GM18505 (cell line): ENCODE measurements around the gene MAPT.

Experiments
- ATAC-seq: cut with Tn5 transposase; IDR thresholded peaks from one replicate; pipeline ENCODE4 v1.9.1; 2021; ENCODE audit not compliant: unreplicated experiment
- POLR2A ChIP-seq: IDR thresholded peaks from 4 replicates; pipeline ENCODE4 v1.6.1; 2011; ENCODE audit warnings: borderline replicate concordance; ENCODE audit not compliant: insufficient read depth, insufficient read length; ENCODE audit errors: extremely low read depth

The MAPT gene

GRCh38 chr17:45987706-45988105 lies 93.4 kb downstream of the MAPT start:
- TF ChIP-seq POLR2A = no peak
- no peak for ATAC-seq

- ATAC-seq = no peak
- no peak for TF ChIP-seq POLR2A
These were observed 95.4 kb downstream of the MAPT start for GRCh38 chr17:45989759-45990158.

- no peak for TF ChIP-seq POLR2A
- ATAC-seq = no peak
These were observed 96.5 kb downstream of the MAPT start for GRCh38 chr17:45990886-45991285.

GRCh38 chr17:45991341-45991740 lies 97.0 kb downstream of the MAPT start:
- no peak for ATAC-seq
- no peak for TF ChIP-seq POLR2A

- ATAC-seq = no peak
These were observed 97.8 kb downstream of the MAPT start for GRCh38 chr17:45992175-45992574.

GRCh38 chr17:45992904-45993303 lies 98.5 kb downstream of the MAPT start:
- no peak for TF ChIP-seq POLR2A
- no peak for ATAC-seq

More at GRCh38 chr17:45992175-45992574, 97.8 kb downstream of the MAPT start:
- no peak for TF ChIP-seq POLR2A

- no peak for TF ChIP-seq POLR2A
- ATAC-seq = no peak
These were observed 99.7 kb downstream of the MAPT start for GRCh38 chr17:45993962-45994627.

GRCh38 chr17:45994987-45995386 lies 100.6 kb downstream of the MAPT start:
- ATAC-seq = no peak
- TF ChIP-seq POLR2A = no peak

- TF ChIP-seq POLR2A = no peak
- ATAC-seq = no peak
These were observed 101.4 kb downstream of the MAPT start for GRCh38 chr17:45995627-45996270.

- TF ChIP-seq POLR2A = no peak
- ATAC-seq = no peak
These were observed 102.1 kb downstream of the MAPT start for GRCh38 chr17:45996282-45996937.

- TF ChIP-seq POLR2A = no peak
- no peak for ATAC-seq
These were observed 102.8 kb downstream of the MAPT start for GRCh38 chr17:45997166-45997565.

GRCh38 chr17:45997624-45998023 lies 103.3 kb downstream of the MAPT start:
- TF ChIP-seq POLR2A = no peak
- ATAC-seq = no peak

GRCh38 chr17:45998987-45999899 lies 104.9 kb downstream of the MAPT start, which contains the start of gene STH:
STH (plus strand) TSS chr17:45999250; CDS start chr17:45999280, 30 bp downstream.
- no peak for ATAC-seq
- no peak for TF ChIP-seq POLR2A
